Fibroblast of skin of back (primary cell): ENCODE measurements around the gene EPHX1. TPM values are rescaled to one million over a fixed set of nuclear protein-coding genes. Genes with fewer than 3 reads are reported as not detected.
"Not testable (repeated sequence)": the region's sequence is repeated elsewhere in the genome, so short reads cannot be mapped to it uniquely, and the experiment has no call there.

Source experiments
- DNase-seq: peaks from one replicate; pipeline ENCODE4 v3.0.0-alpha.2; 2013
- polyA plus RNA-seq, 2 experiments: library from polyadenylated mRNA; unstranded; fragments of 120-200 nt; gene quantifications; one replicate each; pipeline ENCODE4 v1.2.1, GENCODE V29; 2013; ENCODE audit not compliant: insufficient read length in 2 of 2

EPHX1 gene
- polyA plus RNA-seq (2013, experiment 1 of 2; ENCODE audit: insufficient read length), result 18.7 TPM
- 18.8 TPM for polyA plus RNA-seq (2013, experiment 2 of 2; ENCODE audit: insufficient read length)

DNA sequence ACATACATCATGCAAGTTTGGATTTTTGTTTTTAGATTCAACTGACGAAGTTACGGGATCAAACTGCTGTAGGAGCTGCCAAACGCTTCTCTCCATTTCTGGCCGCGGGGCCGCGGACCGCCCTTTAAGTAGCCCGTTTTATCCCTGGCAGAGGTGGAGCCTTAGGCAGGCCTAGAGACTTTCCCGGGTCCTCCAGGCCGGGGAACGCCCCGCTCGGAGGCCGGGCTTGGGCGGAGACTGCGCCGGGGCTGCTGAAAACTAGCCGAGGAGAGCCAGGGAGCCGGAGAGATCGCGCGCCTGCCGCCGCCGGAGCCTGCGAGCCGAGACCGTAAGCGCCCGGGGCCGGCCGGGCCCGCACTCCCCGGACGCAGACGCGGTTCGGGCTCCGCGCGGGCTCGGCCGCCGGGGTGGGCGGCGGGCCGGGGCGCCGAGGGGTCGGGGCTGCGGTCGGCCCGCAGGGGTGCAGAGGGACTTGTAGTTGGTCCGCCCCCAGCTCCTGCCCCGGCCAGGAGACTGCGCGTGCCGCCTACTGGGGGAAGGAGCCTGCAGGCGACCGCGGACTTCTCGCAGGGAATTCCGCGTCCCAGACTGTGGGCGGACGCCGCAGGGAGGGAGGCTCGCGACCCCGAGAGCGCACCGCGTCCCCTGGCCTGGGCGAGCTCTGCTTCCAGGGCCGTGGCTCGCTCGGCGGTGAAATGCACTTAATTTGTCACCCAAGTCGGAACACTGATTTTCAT is at the start of gene EPHX1:
EPHX1 (plus strand) TSS at position 283 of the 737 bp plus-strand sequence. CDS start 18,606 bp downstream, outside the sequence.
- DNase-seq, result peak; percentile 89

DNA sequence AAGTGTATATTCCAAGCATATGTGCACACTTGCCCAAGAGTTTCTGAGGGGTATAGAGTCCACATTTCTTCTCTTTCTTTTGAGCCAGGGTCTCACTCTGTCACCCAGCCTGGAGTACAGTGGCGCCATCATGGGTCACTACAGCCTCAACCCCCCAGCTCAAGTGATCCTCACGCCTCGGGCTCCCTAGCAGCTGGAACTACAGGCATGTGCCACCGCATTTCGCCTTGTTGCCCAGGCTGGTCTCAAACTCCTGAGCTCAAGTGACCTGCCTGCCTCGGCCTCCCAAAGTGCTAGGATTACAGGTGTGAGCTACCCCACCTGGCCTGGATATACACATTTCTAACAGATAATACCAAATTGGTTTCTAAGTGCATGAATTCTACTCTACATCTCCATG is 49.4 kb upstream of the EPHX1 start:
- DNase-seq, result no peak

DNA sequence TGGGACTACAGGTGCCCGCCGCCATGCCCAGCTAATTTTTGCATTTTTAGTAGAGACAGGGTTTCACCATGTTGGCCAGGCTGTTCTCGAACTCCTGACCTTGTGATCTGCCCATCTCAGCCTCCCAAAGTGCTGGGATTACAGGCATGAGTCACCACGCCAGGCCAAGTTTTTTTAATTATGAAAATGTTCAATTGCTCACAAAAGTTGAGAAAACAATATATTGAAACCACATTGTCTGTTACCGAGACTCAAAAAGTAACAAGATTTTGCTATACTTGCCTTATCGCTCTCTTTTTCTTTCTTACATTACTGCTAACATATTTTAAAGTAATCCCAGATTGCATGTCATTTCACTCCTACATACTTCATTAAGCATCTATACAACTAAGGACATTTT is 48.5 kb upstream of the EPHX1 start:
- not testable (repeated sequence) for DNase-seq

DNA sequence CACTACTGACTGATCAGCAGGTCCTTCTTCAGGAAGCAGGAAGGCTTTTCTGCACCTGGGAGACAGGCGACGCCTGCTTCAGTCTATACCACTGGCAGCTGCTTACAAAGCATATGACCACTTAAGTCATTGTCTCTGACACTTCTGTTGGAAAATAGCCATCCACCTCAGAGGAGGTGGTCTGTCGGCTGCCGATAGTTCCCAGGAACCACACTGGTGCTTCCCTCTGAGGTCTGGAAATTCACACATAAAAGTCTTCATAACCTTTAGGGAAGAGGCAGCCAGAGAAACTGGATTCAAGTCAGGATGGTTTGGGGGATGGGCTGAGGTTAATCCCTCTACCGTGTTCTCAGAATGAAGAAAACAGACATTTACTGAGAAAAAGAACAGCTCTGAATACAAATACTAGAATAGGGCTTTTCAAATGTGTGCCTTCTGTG is 47.9 kb upstream of the EPHX1 start:
- DNase-seq, result no peak

DNA sequence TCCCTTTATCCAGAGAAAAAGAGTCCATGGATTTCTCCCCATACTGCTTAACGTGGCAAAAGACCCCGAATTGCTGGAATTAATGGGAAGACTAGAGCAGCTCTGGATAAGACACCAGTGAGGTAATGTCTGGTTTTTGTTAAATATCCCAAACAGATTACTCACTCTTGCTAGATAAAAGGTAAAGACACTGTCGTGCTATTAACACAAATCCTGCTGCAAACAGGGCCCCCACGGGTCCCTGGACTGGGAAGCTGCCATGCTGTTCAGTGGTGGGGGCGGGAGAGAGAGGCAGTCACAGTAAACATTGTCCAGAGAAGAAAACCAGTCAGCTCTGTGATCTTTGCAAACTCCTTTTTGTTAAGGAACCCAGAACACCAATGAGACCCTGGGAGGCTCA is 47.5 kb upstream of the EPHX1 start:
- DNase-seq, result peak; percentile 73

DNA sequence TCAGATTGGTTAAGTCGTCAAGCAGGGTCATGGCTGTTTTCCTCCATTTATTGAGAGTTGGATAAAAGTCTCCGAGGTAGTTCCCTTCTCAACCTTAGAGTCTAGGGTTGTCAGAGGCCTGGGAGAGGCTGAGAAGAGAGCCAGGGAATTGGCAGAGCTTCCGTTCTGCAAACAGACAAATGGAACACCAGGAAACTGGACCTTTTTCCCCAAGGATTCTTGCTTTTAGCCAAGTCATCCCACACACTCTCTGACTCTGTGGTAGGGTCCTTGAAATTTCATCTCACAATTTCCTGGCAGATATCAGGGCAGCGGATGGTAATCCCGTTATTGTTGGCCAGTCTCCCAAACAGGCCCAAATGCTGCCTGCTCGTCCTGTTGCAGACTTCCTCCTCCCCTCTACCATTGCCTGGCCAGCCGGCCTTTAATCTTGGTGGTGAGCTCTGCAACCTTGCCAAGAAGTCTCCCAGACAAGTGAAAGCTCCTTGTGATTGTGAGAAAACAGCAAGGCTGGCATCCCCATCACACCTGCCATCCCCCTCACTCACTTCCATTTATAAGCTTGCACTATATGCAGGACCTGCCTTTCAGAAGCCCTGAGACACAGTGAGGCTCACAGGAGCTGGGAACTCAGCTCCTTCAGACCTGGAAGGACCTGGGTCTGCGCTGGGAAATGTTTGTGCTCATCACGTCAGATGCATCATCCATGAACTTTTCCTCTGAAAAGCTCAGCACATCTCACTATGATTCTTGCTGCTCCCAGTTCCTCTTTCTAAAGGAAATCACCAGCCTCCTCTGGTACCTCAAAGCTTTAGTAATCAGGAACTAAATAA is 46.0 kb upstream of the EPHX1 start:
- peak; percentile 86 for DNase-seq

DNA sequence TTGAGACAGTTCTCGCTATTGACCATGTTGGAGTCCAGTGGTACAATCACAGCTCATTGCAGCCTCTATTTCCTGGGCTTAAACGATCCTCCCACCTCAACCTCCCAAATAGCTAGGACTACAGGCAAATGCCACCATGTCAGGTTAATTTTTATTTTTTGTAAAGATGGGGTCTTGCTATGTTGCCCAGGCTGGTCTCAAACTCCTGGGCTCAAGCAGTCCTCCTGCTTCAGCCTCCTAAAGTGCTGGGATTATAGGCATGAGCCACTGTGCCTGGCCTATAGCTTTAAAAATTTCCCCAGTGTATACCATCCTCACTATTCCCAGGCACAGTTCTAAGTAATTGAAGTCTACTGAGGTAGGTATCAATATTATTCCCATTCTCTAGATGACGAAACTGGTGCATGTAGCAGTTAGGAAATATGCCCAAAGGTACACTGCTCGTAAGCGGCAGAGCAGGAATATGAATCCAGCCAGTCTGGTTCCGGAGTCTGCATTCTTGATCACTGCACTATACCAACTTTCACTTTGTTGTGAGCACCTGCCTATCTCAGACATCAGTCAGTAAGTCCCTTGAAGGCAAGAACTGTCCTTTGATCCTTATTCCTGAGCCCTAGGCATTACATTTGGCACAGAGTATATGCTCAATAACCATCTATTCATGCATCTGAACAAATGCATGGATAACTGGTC is 43.8 kb upstream of the EPHX1 start:
- DNase-seq, result no peak

DNA sequence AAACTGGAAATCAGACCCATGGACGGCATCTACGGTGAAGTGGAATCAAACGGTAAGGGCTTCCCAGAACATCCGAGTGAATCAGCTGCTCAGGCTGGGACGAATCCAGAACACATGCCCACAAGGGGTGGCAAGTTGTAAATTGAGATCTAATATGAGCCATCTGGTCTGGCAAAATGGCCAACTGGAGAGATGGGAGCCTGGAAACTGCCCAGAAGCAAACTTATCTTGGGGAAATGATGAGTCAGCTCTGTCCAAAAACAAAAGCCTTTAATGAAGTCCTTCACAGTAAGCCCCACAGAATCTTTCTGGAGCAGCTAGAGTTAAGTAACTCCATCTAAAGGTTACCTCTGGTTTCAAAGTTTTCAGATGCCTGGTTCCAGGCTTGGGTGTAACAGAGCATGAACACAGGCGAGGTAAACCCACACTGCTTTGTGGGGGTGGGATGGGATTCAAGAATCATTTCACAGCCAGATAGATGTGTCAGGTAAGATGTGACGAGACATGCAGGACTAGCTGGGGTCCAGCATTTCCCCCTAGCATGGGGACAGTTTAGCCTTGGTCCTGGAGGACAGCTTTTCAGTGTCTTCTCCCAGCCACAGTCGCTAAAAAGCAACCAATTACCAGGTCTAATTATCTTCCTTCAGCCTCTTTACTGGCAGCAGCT is 42.8 kb upstream of the EPHX1 start:
- DNase-seq, result peak; percentile 92

DNA sequence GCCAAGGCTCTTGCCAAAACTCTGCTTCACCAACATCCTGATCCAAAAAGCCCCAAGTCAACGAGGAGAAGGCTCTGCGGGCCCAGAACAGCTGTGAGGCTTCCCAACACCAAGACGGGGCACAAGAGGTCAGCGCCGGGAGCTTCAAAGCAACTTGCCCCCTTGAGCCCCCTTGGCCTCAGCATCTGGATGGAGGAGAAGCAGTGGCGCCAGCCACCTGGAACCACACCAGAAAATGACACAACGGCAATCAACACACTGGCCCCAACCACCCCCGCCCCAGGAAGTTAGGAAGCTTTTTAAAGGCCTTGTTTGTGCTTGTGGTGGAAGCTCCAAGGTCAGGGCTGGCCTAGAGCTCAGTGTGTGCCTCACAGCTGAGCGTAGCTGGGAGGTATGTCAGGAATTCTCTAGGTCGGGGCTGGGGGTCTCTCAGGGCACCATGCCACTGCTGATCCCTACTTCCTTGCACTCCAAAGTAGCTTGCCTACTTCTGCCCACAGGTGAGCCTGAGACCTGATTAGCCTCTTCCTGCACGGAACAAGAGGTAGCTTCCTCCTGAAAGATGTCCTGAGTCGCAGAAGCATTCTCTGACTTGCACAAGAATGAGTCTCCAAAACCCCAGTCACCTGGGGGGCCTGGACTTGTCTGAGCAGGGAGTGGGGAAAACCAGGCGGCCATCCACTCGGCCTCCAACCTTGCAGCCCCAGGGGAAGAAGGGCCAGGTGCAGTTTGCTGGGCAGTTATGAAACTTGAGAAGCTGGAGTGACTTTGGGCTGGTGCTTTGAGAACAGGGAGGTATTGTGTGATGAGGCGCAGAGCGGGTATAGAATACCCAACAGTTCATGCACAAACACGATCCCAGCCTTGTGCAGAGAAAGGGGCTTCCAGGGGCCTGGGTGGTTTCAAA is 42.0 kb upstream of the EPHX1 start:
- DNase-seq, result peak; percentile 56

DNA sequence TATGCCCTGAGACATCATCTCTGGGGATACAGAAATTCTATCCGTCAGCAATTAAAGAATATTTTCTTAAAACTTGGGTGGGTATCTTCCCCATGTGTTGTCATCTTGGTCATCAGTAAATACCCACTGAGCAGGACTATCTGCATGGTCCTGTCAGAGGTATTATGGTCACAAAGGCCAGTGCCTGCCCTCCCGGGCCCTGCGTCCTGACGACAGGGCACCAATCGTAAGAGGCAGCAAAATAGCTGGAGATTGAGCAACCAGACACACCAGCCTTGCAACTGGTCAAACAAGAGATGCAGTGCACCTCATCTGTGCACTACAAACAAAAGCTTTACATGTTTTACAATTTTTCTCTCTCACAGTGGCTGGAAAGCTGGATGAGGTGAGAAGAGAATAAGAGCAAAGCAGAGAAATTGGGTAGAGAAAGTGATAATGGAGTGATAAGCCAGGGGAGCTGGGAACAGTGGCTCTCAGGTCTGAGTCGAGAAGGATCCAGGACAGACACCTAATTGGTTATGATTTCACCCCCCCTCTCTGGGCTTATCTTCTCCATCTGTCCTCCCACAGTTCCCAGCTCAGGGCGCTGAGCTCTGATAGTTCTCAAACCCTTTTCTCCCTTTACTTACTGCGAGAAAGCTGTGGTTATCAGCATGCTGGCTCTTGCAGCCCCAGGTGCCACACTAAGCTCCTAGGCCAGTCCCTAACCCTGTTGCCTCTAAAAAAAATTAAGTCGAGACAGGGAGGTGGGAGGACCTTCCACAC is 41.1 kb upstream of the EPHX1 start:
- no peak for DNase-seq

DNA sequence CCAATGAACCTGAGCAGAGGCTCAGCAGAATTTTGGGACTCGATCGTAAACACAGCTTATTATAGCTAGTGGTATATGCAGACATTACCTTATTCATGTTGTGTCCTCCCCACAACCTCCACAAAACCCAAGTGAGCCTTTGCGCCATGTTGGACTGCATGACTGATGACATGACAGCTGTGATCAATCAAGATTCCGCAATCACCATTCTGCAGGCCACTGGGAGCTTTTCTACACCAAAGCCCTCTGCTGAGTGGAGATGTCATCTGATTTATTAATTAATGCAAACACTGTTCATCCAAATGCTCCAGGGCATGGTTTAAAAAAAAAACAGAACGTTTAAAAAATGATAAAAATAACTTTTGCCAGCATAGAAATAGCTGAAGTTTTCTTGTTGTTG is 40.2 kb upstream of the EPHX1 start:
- DNase-seq, result no peak

DNA sequence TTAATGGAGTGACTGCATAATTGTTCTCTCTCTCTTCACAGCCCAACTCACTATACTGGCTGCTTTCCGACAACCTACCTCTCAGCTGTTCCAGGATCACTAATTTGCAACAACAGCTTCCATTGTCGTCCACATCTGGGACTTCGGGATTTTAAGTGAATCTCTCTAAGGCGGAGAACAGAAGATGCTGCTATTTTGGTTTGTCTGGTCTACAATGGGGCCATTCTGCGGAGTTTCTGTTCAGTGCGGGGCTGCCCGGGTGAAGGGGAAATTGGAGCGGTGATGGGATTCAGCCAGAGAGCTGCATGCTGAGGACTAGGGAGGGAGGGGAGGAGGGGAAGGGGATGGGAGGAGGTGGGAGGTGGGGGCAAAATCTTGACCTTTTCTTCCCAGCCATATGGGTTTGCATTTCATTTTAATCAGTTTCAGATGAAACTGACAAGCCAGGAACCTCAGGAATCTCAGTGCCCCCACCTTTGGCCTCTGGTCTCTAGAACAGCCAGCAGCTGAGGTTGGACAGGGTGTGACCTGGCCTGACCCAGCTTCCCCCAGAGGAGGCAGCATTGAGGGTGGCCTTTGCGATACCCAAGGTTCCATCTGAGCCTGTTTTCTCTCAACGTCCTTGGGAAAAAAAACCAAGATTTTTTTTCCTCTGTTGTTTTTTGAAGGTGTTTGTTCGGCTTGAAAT is 39.2 kb upstream of the EPHX1 start:
- DNase-seq, result no peak

DNA sequence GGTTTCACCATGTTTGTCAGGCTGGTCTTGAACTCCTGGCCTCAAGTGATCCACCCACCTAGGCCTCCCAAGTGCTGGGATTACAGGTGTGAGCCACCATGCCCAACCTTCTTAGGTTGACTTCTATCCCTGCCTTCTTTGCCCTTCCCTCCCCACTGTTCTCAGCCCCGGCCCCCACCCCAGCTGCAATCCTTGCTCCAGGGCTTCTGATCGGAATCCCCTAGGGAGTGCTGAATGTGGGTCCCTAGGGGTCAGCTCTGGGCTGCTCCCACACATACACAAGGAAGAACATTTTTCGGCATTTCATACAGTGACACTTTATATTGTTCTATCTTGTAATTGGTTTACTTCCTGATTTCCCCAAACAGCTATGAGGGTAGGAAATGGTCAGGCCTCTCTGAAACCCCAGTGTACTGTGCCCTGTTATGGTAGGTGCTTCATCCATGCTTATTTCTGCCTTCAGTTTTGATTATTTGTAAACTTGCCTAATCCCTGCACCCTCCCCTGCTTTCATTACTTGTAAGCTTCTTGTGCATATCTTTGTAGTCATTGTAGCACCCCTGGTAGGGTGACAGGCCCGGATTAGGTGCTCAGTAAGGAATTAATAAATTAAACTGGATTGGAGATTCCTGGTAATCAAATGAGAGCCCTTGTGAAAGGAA is 38.1 kb upstream of the EPHX1 start:
- DNase-seq, result no peak

DNA sequence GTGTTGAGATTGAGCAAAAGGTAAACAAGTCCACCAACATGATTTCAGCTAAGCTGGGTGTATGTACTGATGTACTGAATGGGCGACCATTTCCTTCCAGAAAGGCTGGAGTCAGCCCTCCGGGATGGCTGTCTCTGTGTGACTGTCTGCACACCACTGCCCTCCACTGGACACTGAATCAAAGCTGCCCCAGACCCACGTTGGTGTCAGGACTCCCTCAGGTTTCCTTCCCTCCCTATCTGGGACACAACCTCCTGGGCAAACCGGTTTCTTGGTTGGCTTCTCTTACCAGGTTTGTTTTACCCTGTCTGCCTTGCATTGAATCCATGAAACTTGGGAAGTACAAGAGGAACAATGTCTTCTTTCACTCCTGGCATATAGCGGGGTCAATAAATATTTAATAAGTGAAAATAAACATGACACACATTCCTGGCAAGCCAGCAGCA is 37.6 kb upstream of the EPHX1 start:
- DNase-seq, result peak; percentile 87

DNA sequence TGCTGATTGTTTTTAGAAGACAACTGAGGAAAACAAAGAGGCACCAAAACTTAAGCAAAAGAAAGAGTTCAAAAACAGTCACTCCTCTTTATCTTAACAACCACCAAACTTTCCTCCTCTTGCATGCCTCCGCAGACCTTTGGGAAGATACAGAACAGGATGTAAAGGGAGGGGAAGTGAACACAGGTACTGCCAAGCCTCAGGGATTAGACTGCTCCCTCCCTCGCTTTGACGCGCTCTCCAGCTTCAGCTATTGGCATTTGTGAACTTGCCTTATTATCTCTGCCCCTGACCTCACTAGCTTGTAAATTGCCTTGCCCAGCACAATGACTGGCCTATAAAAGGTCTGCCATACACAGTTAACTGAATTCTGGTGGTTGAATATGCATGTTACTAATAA is 37.1 kb upstream of the EPHX1 start:
- no peak for DNase-seq

DNA sequence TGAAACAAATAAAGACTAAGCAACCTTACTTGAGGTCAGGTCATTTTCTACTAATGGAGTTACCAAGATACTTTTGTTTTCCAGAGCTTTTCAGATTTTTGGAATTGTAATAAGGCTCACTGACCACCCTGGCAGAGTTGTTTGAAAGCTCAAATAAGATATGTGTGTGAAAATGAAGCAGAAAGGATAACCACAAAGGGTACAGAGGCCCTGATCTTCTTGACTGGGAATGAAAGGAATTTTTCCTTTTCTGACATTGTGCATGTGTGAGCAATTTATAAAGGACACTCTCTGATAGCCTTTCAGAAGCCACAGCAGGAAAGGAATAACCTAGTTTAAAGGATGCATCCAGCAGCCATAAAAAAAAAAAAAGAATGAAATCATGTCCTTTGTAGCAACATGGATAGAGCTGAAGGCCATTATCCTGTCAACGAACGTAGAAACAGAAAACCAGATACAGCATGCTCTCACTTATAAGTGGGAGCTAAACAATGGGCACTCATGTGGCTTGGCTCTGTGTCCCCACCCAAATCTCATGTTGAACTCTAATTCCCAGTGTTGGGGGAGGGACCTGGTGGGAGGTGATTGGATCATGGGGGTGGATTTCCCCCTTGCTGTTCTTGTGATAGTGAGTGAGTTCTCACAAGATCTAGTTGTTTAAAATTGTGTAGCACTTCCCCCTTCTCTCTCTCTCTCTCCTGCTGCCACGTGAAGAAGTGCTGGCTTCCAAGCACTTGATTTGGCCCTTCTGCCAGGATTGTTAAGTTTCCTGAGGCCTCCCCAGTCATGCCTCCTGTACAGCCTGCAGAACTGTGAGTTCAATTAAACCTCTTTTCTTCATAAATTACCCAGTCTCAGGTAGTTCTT is 35.4 kb upstream of the EPHX1 start:
- peak; percentile 78 for DNase-seq

DNA sequence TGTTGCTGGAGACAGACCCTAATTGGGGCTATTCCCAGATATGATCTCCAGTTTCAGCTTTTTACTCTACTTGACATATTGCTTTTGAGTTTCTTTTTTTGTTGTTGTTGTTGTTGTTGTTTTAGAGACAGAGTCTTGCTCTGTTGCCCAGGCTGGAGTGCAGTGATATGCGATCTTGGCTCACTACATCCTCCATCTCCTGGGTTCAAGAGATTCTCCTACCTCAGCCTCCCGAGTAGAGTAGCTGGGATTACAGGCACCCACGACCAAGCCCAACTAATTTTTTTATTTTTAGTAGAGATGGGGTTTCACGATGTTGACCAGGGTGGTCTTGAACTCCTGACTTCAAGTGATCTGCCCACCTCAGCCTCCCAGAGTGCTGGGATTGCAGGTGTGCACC is 33.6 kb upstream of the EPHX1 start:
- no peak for DNase-seq

DNA sequence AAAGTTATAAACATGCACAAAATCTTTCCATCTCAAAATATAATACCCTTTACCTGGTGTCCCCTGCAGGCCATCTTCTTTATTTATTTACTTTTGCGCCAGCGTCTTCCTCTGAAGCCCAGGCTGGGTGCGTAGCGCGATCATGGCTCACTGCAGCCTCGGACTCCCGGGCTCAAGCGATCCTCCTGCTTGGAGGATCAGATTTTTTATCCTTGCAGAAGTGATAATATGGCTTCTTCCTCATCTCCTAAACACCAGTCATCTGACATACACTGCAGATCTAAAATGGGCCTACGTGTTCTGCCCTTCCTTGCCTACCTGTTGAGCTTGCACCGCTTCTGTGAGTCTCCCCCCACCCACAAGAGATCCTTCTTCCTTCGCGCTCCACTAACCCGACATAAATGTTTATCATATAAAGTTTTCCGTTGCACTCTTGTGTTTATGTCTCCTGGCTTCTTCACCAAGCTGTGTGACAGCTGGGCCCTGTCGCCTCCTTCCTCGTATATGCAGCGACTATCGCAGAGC is 32.8 kb upstream of the EPHX1 start:
- DNase-seq, result no peak
